ENCODE results near the gene SCLT1. TPM values are rescaled to one million over a fixed set of nuclear protein-coding genes. Genes with fewer than 3 reads are reported as not detected.

SCLT1 gene
- total RNA-seq = 10.1 and 11.6 TPM in 2 replicates

GRCh38 chr4:129093191-129093920 is at the start of gene SCLT1:
TSS of gene SCLT1 (minus strand) at chr4:129093539. CDS start at chr4:129093103, 436 bp downstream.

DNA sequence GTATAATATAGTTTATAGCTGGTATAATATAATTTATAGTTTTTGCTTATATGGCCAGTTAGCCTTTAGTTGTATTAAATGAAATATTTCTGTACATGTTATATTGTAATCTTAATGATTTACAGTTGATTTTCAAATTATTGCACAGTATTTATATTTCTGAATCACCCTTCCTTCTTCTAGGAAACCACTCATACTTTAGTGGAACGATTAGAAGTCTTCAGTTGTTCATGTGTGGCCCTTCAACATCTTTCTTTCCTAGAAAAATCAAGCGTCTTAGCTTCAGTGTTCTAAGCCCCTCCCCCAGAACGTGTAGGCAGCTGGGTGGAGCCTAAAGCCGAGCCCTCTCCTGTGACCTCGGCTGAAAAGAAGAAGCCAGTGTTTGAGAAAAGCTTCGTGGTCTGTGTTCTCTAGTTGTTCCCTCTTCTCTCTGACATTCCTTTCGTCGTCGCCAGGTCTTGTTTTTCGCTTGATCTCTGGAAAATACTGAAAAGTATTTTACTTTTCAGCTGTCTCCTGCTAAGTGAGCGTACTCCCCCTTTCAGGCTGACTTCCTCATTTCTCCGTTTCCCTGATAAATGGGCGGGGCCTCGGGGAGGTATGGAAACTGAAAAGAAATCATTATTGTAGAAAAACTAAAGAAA is 2.6 kb upstream of the SCLT1 start, which contains the start of gene C4orf33:
TSS of gene C4orf33 (plus strand) at position 342 of the 644 bp plus-strand sequence. CDS start 6,459 bp downstream, outside the sequence.

Small RNAs within 50 kb of the gene (small RNA-seq; reads per million reads assigned to genes)
- not detected for gene AC093826.2

Other genes starting within 250 kb of the SCLT1 start
- 4.6 and 5.8 TPM in 2 replicates for gene C4orf33, start 2.6 kb upstream of the SCLT1 start, total RNA-seq